HEK293 (cell line): ENCODE data around the gene APC2.

Source experiments
- ATF2 ChIP-seq: fragments of 450-650 bp; formaldehyde crosslinking; IDR thresholded peaks from 2 replicates; pipeline ENCODE4 v1.5.1; 2016; ENCODE audit warnings: missing biosample characterization, missing genetic modification characterization, low read depth
- HOXC10 ChIP-seq: sonication (generic); formaldehyde crosslinking; IDR thresholded peaks from 2 replicates; pipeline ENCODE4 v1.8.1; 2023; ENCODE audit warnings: mild to moderate bottlenecking, missing genetic modification reagents
- IKZF3 ChIP-seq: fragments of 450-650 bp; IDR thresholded peaks from 2 replicates; pipeline ENCODE4 v1.5.0; 2018; ENCODE audit warnings: missing biosample characterization, mild to moderate bottlenecking, missing genetic modification characterization, moderate library complexity
- SP3 ChIP-seq: fragments of 450-650 bp; formaldehyde crosslinking; IDR thresholded peaks from 2 replicates; pipeline ENCODE4 v1.5.1; 2016; ENCODE audit warnings: missing biosample characterization, missing genetic modification characterization
- ZBTB20 ChIP-seq: fragments of 450-650 bp; formaldehyde crosslinking; IDR thresholded peaks from 2 replicates; pipeline ENCODE4 v1.5.1; 2016; ENCODE audit warnings: missing biosample characterization, missing genetic modification characterization
- ZEB2 ChIP-seq: fragments of 450-650 bp; formaldehyde crosslinking; IDR thresholded peaks from 2 replicates; pipeline ENCODE4 v1.5.1; 2016; ENCODE audit warnings: missing biosample characterization, missing genetic modification characterization
- ZFHX2 ChIP-seq: fragments of 450-650 bp; formaldehyde crosslinking; conservative IDR thresholded peaks from 2 replicates; pipeline ENCODE4 v1.5.1; 2016; ENCODE audit warnings: missing biosample characterization, missing genetic modification characterization
- ZNF112 ChIP-seq: fragments of 450-650 bp; formaldehyde crosslinking; IDR thresholded peaks from 2 replicates; pipeline ENCODE4 v1.5.0; 2017; ENCODE audit warnings: missing biosample characterization, missing genetic modification characterization
- ZNF133 ChIP-seq: fragments of 450-650 bp; formaldehyde crosslinking; IDR thresholded peaks from 2 replicates; pipeline ENCODE4 v1.5.1; 2016; ENCODE audit warnings: missing biosample characterization, missing genetic modification characterization
- ZNF157 ChIP-seq: fragments of 450-650 bp; formaldehyde crosslinking; IDR thresholded peaks from 2 replicates; pipeline ENCODE4 v1.5.1; 2016; ENCODE audit warnings: missing biosample characterization, missing genetic modification characterization
- ZNF214 ChIP-seq: fragments of 450-650 bp; formaldehyde crosslinking; IDR thresholded peaks from 2 replicates; pipeline ENCODE4 v1.5.1; 2017; ENCODE audit warnings: missing biosample characterization, mild to moderate bottlenecking, missing genetic modification characterization, borderline replicate concordance
- ZNF223 ChIP-seq: fragments of 450-650 bp; formaldehyde crosslinking; IDR thresholded peaks from 2 replicates; pipeline ENCODE4 v1.5.1; 2016; ENCODE audit warnings: missing biosample characterization, missing genetic modification characterization
- ZNF239 ChIP-seq: fragments of 450-650 bp; formaldehyde crosslinking; IDR thresholded peaks from 2 replicates; pipeline ENCODE4 v1.5.1; 2016; ENCODE audit warnings: missing biosample characterization, missing genetic modification characterization
- ZNF26 ChIP-seq: fragments of 450-650 bp; formaldehyde crosslinking; IDR thresholded peaks from 2 replicates; pipeline ENCODE4 v1.5.1; 2016; ENCODE audit warnings: missing biosample characterization, missing genetic modification characterization
- ZNF292 ChIP-seq: fragments of 450-650 bp; formaldehyde crosslinking; IDR thresholded peaks from 2 replicates; pipeline ENCODE4 v1.5.1; 2016; ENCODE audit warnings: low read depth, missing biosample characterization, missing genetic modification characterization, borderline replicate concordance
- ZNF48 ChIP-seq: fragments of 450-650 bp; formaldehyde crosslinking; IDR thresholded peaks from 2 replicates; pipeline ENCODE4 v1.5.1; 2016; ENCODE audit warnings: missing biosample characterization, missing genetic modification characterization
- ZNF529 ChIP-seq: fragments of 450-650 bp; formaldehyde crosslinking; IDR thresholded peaks from 2 replicates; pipeline ENCODE4 v1.5.1; 2017; ENCODE audit warnings: missing genetic modification characterization, missing biosample characterization; ENCODE audit not compliant: insufficient replicate concordance
- ZNF548 ChIP-seq: fragments of 450-650 bp; formaldehyde crosslinking; IDR thresholded peaks from 2 replicates; pipeline ENCODE4 v1.5.1; 2016; ENCODE audit warnings: missing biosample characterization, missing genetic modification characterization
- ZNF549 ChIP-seq: fragments of 450-650 bp; IDR thresholded peaks from 2 replicates; pipeline ENCODE4 v1.5.1; 2018; ENCODE audit warnings: missing biosample characterization, missing genetic modification characterization, mild to moderate bottlenecking, inconsistent platforms, moderate library complexity
- ZNF558 ChIP-seq: fragments of 450-650 bp; formaldehyde crosslinking; IDR thresholded peaks from 2 replicates; pipeline ENCODE4 v1.5.1; 2016; ENCODE audit warnings: missing biosample characterization, missing genetic modification characterization
- ZNF561 ChIP-seq: fragments of 450-650 bp; IDR thresholded peaks from 2 replicates; pipeline ENCODE4 v1.5.1; 2018; ENCODE audit warnings: missing biosample characterization, missing genetic modification characterization, borderline replicate concordance
- ZNF645 ChIP-seq: fragments of 450-650 bp; formaldehyde crosslinking; IDR thresholded peaks from 2 replicates; pipeline ENCODE4; 2016; ENCODE audit warnings: missing biosample characterization, missing genetic modification characterization
- ZNF660 ChIP-seq: fragments of 450-650 bp; IDR thresholded peaks from 2 replicates; pipeline ENCODE4 v1.5.1; 2018; ENCODE audit warnings: missing biosample characterization, mild to moderate bottlenecking, missing genetic modification characterization
- ZNF692 ChIP-seq: fragments of 450-650 bp; formaldehyde crosslinking; IDR thresholded peaks from 2 replicates; pipeline ENCODE4 v1.5.1; 2016; ENCODE audit warnings: missing biosample characterization, missing genetic modification characterization
- ZNF76 ChIP-seq: fragments of 450-650 bp; formaldehyde crosslinking; IDR thresholded peaks from 2 replicates; pipeline ENCODE4; 2016; ENCODE audit warnings: low read depth, missing biosample characterization, missing genetic modification characterization, borderline replicate concordance
- ZNF776 ChIP-seq: fragments of 450-650 bp; formaldehyde crosslinking; IDR thresholded peaks from 2 replicates; pipeline ENCODE4 v1.5.0; 2017; ENCODE audit warnings: missing biosample characterization, missing genetic modification characterization, borderline replicate concordance
- ZNF792 ChIP-seq: fragments of 450-650 bp; formaldehyde crosslinking; IDR thresholded peaks from 2 replicates; pipeline ENCODE4 v1.5.1; 2016; ENCODE audit warnings: missing biosample characterization, missing genetic modification characterization
- ZXDB ChIP-seq: fragments of 450-650 bp; formaldehyde crosslinking; IDR thresholded peaks from 2 replicates; pipeline ENCODE4 v1.5.1; 2016; ENCODE audit warnings: missing biosample characterization, missing genetic modification characterization
- TF ChIP-seq, protein P1 (sequence below): sonication (generic); formaldehyde crosslinking; IDR thresholded peaks from 2 replicates; pipeline ENCODE4 v1.8.1; 2022; ENCODE audit warnings: mild to moderate bottlenecking, moderate library complexity, missing genetic modification reagents
- TF ChIP-seq, protein P2 (sequence below): fragments of 450-650 bp; IDR thresholded peaks from 2 replicates; pipeline ENCODE4 v1.5.1; 2018; ENCODE audit warnings: missing biosample characterization, mild to moderate bottlenecking, missing genetic modification characterization
- TF ChIP-seq, protein P3 (sequence below): IDR thresholded peaks from 2 replicates; pipeline ENCODE4 v1.6.1; 2011; ENCODE audit warnings: mild to moderate bottlenecking, low read depth, low read length, borderline replicate concordance

APC2 gene

DNA sequence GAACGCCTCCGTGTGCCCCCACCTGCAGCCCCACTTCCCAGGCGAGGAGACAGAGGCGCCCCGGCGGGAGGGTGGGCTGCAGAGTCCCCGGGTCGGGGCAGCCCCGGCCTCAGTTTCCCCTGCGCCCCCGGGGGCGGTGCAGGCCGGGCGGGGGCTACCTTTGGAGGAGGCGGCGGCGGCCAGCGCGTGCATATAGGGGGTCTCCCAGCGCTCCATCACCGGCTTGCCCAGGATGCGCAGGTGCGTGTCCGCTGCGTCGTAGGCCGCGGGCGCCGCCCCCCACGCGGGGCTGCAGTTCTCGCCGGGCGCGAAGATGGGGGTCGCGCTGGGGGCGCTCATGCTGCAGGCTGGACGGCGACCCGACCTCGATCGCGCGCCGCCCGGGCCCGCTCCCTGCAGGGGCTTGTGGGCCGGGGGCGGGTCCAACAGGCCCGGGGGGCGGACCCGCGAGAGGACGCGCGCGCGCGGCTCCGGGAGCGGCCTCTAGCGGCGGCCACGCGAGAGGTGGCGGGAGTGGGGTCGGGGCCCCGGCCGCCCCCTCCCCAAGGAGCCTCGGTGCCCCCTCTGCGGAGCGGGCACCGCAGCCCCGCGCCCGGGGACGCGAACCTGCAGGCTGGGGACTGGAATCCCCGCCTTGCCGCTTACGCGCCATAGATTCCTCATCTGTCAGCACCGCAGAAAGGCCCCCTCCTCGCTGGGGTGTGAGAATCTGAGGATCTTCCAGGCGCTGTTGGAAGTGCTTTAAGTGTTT is 48.6 kb upstream of the APC2 start, which contains the start of gene GAMT (continued):
- TF ChIP-seq ZNF548 (no peak), ZEB2 (no peak), SP3 (no peak), ZXDB (tag by site-specific recombination) (peak; percentile 78), IKZF3 (no peak), ZNF26 (no peak), ZNF529 (tag by site-specific recombination) (no peak), ZNF660 (0 out of 2 replicates have a peak, but pooled peaks have one; percentile 61), ZNF558 (tag by site-specific recombination) (no peak), ZNF549 (no peak), ZNF223 (tag by site-specific recombination) (peak; percentile 50; the same call in 1 of the 2 replicates), ZNF48 (tag by site-specific recombination) (no peak), ZNF76 (tag by site-specific recombination) (peak; percentile 56; the same call in 1 of the 2 replicates), ZNF112 (tag by site-specific recombination) (no peak), ATF2 (tag by site-specific recombination) (no peak), ZNF292 (tag by site-specific recombination) (no peak), ZNF157 (tag by site-specific recombination) (no peak), ZNF214 (tag by site-specific recombination) (no peak), ZNF239 (tag by site-specific recombination) (no peak), ZBTB20 (tag by site-specific recombination) (0 out of 2 replicates have a peak, but pooled peaks have one; percentile 1), ZNF792 (tag by site-specific recombination) (no peak), HOXC10 (no peak), ZNF133 (tag by site-specific recombination) (no peak), ZNF692 (tag by site-specific recombination) (0 out of 2 replicates have a peak, but pooled peaks have one; percentile 13), ZNF561 (tag by site-specific recombination) (peak; percentile 100), ZNF645 (tag by site-specific recombination) (no peak), ZFHX2 (tag by site-specific recombination) (peak; percentile 53), ZNF776 (tag by site-specific recombination) (no peak)
- TF ChIP-seq, protein P1, sequence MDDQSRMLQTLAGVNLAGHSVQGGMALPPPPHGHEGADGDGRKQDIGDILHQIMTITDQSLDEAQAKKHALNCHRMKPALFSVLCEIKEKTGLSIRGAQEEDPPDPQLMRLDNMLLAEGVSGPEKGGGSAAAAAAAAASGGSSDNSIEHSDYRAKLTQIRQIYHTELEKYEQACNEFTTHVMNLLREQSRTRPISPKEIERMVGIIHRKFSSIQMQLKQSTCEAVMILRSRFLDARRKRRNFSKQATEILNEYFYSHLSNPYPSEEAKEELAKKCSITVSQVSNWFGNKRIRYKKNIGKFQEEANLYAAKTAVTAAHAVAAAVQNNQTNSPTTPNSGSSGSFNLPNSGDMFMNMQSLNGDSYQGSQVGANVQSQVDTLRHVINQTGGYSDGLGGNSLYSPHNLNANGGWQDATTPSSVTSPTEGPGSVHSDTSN (CRISPR knock-in tag), result 0 out of 2 replicates have a peak, but pooled peaks have one; percentile 13
- TF ChIP-seq, protein P2, sequence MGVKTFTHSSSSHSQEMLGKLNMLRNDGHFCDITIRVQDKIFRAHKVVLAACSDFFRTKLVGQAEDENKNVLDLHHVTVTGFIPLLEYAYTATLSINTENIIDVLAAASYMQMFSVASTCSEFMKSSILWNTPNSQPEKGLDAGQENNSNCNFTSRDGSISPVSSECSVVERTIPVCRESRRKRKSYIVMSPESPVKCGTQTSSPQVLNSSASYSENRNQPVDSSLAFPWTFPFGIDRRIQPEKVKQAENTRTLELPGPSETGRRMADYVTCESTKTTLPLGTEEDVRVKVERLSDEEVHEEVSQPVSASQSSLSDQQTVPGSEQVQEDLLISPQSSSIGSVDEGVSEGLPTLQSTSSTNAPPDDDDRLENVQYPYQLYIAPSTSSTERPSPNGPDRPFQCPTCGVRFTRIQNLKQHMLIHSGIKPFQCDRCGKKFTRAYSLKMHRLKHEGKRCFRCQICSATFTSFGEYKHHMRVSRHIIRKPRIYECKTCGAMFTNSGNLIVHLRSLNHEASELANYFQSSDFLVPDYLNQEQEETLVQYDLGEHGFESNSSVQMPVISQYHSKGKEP, result 0 out of 2 replicates have a peak, but pooled peaks have one; percentile 18
- TF ChIP-seq, protein P3, sequence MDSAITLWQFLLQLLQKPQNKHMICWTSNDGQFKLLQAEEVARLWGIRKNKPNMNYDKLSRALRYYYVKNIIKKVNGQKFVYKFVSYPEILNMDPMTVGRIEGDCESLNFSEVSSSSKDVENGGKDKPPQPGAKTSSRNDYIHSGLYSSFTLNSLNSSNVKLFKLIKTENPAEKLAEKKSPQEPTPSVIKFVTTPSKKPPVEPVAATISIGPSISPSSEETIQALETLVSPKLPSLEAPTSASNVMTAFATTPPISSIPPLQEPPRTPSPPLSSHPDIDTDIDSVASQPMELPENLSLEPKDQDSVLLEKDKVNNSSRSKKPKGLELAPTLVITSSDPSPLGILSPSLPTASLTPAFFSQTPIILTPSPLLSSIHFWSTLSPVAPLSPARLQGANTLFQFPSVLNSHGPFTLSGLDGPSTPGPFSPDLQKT, result no peak
